NCI-H128 (cell line): Measurements from ENCODE around the gene TAS1R3.
A peak's percentile ranks its signal among the peaks of the same experiment; 100 is the strongest.
"Not testable (repeated sequence)": the region's sequence is repeated elsewhere in the genome, so short reads cannot be mapped to it uniquely, and the experiment has no call there.

ENCODE experiments used
- DNase-seq: peaks from one replicate; lab custom pipeline; 2025; ENCODE audit not compliant: unreplicated experiment; lab: John Stamatoyannopoulos, UW

TAS1R3 gene

DNA sequence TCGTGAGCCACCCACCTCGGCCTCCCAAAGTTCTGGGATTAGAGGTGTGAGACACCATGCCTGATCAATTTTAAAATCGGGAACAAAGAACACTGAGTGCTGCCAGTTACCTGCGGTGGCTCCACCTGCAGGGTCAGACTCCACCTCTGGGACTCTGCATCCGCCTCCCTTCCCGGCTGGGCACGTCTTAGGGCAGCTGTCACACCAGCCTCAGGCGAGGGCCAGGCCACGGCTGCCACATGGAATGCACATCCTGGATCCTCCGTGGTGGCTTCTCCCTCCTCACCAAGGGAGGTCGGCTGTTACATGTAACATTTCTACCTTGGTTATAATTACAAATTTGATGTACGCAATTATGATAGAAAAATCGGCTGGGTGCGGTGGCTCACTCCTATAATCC, 33.2 kb downstream of the TAS1R3 start:
- DNase-seq, result no peak

DNA sequence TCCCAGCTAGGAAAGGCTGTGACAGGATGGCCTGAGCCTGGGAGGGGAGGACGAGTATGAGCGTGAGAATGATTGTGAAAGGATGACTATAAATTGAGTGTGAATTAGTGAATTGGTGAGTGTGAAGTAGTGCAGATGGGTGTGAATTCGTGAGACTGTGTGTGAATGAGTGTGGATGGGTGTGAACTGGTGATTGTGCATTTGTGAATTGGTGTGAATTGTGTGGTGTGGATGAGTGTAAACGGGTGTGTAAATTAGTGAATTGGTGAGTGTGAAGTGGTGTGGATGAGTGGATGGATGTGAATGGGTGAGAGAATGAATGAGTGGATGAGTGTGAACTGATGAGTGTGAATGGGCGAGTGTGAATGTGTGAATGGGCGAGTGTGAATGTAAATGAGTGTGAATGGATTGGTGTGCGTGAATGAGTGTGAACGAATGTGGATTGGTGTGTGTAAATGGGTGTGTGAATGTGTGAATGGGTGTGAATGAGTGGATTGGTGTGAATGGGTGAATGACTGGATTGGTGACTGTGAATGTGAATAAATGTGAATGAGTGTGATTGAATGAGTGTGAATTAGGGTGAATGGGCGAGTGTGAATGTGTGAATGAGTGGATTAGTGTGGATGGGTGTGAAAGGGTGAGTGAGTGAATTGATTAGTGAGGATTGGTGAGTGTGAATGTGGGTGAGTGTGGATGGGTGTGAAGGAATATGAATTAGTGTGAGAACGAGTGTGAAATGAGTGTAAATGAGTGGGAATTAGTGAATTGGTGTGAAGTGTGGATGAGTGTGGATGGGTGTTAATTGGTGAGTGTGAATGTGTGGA, 35.0 kb downstream of the TAS1R3 start:
- no peak for DNase-seq

DNA sequence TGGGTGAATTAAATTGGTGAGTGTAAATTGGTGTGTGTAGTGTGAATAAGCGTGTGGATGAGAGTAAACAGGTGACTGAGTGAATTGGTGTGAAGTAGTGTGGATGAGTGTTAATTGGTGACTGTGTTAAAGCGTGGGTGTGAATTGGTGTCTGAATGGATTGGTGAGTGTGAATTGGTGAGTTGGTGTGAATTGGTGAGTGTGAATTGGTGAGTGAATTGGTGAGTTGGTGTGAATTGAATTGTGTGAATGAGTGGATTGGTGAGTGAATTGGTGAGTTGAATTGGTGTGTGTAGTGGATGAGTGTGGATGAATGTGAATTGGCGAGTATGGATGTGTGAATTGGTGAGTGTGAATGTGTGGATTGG, 35.6 kb downstream of the TAS1R3 start:
- no peak for DNase-seq

DNA sequence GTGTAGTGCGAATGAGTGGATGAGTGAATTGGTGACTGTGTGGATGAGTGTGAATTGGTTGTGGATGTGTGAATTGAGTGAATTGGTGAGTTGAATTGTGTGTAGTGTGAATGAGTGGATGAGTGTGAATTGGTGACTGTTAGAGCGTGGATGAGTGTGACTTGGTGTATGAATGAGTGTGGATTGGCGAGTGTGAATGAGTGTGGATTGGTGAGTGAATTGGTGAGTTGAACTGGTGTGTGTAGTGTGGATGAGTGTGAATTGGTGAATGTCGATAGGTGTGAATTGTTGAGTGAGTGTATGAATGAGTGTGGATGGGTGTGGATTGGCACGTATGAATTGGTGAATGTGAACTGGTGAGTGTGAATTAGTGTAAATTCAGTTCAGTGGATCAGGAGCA, 36.2 kb downstream of the TAS1R3 start:
- DNase-seq, result no peak

DNA sequence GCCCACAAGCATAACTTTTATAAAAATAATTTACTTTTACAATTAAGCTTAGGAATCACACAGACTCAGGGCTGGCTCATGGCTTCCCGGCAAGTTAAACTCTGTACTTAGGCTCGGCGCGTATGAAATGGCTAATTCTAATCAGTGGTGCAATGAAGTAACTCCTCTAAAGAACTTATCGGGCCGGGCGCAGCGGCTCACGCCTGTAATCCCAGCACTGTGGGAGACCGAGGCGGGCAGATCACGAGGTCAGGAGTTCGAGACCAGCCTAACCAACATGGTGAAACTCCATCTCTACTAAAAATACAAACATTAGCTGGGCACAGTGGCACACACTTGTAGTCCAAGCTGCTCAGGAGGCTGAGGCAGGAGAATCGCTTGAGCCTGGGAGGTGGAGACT, 39.0 kb downstream of the TAS1R3 start:
- DNase-seq, result not testable (repeated sequence)

DNA sequence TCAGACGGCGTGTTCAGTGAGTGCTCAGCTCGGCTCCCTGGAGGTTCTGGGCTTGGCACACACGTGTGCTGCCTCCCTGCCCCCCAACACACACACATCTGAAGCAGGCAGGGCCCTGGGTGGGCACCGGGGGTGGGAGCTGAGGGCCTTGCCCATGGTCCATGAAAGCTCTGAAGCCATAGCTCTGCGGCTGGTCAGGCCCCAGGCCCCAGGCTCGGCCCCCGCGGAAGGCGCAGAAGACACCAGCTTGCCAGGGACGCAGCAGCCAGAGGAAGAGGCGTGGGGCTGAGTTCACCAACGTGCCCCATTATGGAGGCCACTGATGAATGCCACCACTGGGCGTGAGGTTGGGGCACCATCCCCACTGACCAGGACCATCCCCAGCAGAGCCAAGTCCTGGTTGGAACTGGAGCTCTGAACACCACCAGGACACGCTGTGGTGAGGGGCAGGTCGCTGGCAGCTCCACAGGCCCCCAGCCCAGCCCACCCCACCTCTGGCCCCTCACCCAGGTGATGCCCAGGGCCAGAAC, 39.8 kb downstream of the TAS1R3 start:
- DNase-seq, result no peak

DNA sequence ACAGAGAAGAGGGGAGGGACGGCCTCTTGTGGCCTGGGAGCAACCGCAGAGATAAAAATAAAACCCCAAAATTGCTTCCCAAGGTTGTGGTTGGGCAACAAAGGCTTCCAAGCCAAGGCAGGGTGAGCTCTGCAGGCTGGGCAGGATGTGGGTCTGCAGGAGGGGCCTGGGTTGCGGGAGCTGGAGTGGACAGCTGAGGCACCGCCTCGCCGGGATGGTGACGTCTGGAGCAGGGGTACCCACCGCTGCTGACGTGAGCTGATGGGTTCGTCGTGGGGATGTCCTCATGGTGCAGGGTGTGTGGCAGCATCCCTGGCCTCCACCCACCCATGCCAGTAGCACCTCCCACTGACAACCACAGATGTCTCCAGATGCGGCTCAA, 40.3 kb downstream of the TAS1R3 start:
- DNase-seq, result no peak

DNA sequence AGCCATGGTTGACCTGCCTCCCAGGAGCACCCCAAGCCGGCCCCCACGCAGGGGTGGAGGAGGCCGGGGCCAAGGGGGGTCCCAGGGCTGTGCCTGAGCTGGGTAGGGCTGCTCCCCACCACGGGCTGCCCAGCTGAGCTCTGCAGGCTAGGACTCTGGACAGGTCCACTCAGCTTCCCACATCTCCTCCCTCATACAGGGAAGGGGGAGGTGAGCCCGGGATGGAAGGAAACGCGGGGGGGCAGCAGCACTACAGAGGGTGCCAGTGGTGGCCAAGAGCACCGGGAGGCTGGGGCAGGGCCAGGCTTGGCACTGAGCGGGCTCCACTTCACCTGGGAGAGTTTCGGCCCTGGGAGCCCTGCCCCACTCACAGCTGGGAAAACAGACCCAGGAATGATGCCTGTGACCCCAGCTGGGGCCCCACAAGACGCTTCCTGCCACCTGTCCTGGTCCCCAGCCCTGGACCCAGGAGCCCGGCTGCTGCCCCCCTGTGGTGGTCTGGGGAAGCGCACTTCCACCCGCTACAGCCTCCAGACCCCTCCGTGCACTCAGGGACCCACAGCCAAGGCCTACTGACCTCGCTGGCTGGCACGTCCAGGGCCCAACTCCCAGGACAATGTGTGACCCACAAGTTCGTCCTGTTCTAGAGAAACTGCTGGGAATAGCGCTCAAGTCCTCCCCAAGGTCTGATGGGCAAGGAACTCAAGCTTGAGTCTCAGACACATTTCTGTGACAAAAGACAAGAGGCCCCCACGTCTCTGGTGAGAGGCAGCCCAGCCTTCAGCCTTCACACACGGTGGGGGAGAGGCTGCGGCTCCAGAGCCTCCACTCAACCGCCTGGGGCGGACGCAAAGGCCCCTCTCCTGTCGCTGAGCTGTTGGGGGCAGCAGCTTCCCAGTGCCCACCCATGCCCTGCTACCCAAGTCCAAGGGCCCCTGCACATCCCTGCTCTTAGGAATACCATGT, 40.9 kb downstream of the TAS1R3 start:
- DNase-seq, result peak; percentile 23

DNA sequence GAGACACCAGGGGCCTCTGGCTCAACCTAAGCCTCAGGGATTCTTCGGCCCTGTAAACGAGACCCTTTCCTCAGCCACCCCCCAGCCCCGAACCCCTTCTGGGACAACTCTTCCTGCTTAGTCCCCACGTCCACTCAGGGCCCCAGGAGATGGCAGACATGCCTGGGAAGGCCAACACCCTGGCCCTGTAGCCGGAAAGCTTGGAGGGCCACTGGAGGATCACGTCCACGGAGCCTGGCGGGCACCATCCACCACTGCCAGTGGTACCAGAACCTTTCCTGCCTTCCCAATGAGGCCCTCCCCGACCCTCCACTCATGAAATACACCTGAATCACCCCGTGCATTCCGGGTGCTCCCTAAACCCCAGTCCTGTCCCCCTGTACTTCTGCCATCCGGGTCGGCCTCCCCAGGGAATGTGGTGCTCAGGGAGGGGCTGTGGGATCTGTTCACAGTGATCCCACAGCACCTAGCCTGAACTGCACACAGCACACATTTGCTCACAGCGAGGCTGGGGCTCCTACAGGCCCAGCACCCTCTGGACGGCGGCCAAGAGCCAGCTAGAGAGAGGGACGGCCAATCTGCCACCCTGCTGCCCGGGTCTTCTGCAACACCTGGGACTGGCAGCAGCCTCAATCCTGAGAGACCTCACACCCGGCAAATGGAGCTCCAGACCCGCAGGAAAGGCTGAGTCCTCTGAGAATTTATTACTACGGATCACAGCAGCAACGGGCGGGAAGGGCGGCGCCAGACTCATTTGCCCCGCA, 42.2 kb downstream of the TAS1R3 start:
- DNase-seq, result no peak

DNA sequence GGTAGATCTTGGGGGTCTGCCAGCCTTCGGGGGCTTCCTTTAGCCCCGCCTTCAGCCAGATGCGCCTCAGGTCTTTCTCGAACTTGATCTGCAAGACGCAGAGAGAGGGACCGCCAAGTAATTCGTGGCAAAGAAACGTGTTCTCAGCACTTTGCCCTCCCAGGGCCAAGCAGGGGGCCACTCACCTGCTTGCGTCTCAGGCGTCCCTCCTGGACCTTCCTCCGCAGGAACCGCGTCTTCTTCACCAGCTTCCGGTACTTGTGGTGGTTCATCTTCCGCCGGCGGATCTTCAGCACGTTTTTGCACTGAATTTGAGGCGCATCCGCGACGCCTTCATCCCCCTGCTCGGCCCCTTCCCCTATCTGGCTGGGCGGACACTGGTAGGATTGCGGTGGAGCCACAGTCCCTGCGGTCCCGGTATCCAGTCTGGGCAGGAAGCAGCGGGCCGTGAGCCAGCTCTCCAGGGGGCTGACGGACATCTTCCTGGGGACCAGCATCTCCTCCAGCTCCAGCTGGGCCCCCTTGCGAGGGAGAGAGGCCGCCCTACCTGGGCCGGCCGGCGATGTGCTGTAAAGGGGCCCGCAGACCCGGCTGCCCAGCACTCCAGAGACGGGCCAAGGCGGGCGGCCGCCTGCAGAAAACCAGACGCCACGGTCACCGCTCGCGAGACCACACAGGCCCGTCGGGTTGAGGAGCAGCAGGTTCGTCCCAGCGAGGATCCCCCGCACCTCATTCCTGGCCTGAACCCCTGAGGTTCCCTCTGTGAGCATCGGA, 42.9 kb downstream of the TAS1R3 start:
- no peak for DNase-seq

DNA sequence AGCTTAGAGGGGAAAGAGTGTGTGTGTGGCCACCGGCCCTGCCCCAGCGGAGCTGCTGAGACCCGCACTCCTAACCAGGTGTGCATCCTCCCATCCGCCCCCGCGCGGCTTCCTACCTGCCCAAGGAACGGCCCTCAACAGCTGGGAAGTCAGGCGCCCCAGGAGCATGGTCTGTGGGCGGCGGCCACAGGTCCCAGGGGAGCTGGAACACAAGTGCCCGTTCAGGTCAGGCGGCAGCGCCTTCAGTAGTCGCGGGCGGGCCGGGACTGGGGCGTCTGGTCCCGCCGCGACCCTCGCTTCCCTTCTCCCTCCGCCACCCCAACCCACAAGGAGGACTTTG, 43.5 kb downstream of the TAS1R3 start:
- DNase-seq, result no peak

DNA sequence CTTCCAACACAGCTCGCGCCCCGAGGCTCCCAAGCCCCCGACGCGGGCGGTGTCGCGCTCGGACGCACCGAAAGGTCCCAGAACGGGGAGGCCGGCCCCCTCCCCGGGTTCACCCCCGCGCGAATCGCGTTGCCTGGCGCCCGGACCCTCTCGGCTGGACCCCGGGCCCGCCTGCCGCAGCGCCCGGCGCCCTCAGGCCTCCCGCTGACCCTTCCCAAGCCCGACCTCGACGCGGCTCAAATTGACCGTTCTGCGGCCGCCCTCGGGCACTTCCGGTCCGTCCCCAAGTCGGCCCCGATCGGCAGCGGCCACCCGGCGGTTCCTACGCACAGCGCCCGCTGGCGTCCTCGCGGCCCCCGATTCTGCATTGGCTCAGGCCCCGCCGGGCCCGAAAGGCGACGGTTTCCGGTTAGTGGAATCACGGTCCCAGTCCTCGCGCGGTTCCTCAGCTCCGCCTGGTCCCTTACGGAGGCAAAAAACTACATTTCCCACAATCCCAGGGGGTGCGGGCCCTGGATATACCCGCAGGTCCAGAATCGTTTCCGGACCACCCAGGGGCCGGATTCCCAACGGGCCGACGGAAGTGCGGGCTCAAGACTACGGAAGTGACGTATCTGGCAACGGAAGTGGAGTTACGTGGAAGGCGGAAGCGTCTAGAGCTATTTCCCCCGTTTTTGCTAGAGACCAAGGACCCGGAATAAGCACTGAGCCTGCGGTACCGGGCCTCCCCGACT, 44.0 kb downstream of the TAS1R3 start, which contains the start of gene AURKAIP1:
AURKAIP1 (minus strand) TSS at position 279 of the 734 bp plus-strand sequence. CDS start 451 bp downstream, outside the sequence.
- DNase-seq, result peak; percentile 100

DNA sequence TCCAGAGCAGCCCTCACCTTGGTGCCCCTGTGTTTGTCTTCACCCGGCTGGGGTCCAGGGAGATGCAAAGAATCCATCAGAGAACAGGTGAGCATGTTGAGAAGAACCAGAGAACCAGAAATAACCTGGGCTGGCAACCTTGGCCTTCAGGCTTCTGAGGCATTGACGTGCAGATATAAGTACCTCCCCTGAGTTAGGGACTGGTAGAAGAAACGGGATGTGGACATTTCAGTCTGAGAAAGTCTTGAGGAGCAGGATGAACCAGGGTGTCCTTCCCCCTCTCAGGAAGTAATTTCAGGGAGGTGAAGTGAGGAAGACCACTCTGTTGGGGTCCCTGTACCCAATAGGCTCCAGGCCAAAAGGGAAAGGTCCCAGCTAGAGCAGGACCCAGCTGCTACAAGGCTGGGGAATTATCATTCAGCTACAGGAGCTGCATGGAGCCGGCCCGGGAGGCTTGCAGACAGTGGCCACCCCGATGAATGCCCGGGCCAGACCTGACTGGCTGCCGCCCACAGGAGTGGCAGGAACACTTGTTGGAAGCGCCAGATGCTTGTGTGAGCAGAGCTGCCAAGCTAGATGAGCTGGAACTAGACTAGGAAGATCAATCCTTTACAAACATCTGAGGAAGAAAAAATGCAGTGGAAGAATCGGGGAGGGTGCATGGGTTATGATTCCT, 45.6 kb downstream of the TAS1R3 start:
- no peak for DNase-seq

DNA sequence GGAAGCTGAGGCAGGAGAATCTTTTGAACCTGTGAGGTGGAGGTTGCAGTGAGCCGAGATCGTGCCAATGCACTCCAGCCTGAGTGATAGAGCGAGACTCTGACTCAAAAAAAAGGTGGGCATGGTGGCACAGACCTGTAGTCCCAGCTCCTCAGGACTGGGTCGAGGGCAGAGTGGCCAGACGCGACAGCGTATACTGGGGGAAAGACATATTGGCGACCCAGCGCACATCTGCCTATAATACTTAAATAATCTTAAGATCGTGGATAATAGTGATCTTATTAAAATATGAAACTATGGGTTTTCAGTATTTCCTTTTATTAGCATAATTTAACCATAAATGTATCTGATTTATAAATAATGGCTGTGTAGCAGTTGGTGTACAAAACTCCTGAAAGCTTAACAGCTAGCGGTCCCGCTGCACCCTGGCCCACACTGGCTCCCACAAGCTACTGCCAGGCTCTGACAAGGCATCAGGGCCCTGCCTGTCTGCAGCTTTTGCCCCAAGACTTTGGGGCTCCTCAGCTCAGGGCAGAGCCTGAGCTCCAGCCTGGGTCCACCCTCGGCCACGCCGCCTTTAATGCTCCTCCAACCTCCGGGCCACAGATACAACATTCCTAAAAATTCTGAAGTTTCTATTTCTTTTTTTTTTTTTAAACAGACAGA, 46.6 kb downstream of the TAS1R3 start:
- DNase-seq, result no peak

DNA sequence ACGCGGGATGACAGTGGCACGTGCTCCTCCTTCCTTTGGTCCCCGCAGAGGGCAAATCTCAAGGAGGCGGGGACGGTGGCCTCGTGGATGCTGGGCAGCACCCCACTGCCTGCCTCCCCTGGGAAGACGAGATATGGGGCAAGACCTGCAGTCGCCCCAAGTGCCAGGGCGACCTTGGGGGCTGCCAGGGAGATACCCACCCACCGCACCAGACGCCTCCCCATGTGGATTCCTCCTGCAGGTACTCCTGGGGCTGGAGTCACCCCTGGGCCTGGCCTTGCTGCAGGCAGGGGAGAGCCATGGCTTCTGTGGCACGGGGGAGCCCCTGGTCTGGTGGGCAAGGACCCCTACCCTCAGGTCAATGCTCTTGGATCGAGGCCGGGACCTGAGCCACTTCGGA, 49.8 kb downstream of the TAS1R3 start:
- DNase-seq, result no peak

DNA sequence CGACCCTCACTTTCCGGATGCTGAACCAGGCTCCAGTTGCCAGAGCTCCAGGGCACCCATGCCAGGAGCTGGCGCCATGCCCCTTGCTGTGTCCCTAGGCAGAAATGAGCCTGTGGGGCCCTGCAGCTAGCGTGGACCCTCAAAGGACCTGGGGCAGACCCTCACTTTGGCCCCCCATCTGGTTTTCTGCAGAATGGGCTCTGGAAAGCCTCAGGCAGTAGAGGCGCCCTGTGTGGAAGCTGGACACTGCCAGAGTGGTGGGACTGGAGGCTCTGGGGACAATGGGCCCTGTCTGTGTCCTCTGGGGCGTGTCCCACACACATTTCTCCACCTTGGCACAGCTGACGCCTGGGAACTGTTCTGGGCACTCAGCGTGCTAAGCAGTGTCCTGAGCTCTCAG, 50.2 kb downstream of the TAS1R3 start:
- DNase-seq, result no peak
